Natural killer cell (primary cell): Measurements from ENCODE around the gene SOX13. TPM values are rescaled to one million over a fixed set of nuclear protein-coding genes. Genes with fewer than 3 reads are reported as not detected.

ENCODE experiments used
- ATAC-seq, 3 donors: fragments of 150-1000 bp in 2 of 3; fragments of 200-7000 bp in 1 of 3; cut with Tn5 transposase; 1 replicate in 1 of 3; 2 replicates in 2 of 3; pipeline ENCODE4 v1.10.0; 2021; ENCODE audit warnings: mild to moderate bottlenecking in 2 of 3, moderate library complexity in 2 of 3
- DNase-seq, 2 donors: peaks; one replicate each; pipeline versions ENCODE4 v3.0.0 to v3.0.0-alpha.2; 2013 to 2021; ENCODE audit warnings: mixed read lengths in 1 of 2
- H3K27ac ChIP-seq: one replicate; pipeline ENCODE4 v1.5.1; 2013; ENCODE audit warnings: mild to moderate bottlenecking, low read length
- H3K27me3 ChIP-seq: one replicate; pipeline ENCODE4 v1.6.1; 2013; ENCODE audit warnings: low read length; ENCODE audit not compliant: control insufficient read depth, insufficient read depth
- H3K36me3 ChIP-seq: one replicate; pipeline ENCODE4 v1.6.1; 2013; ENCODE audit warnings: low read length; ENCODE audit not compliant: control insufficient read depth, insufficient read depth
- H3K4me1 ChIP-seq: one replicate; pipeline ENCODE4 v1.6.1; 2013; ENCODE audit warnings: low read length; ENCODE audit not compliant: control insufficient read depth, insufficient read depth
- H3K4me3 ChIP-seq: one replicate; pipeline ENCODE4 v1.5.1; 2013; ENCODE audit warnings: low read length
- H3K9me3 ChIP-seq: one replicate; pipeline ENCODE4 v1.6.1; 2013; ENCODE audit warnings: low read length; ENCODE audit not compliant: control insufficient read depth, insufficient read depth
- H3K27ac Mint-ChIP-seq, 2 donors: one replicate each; pipeline ENCODE4 v1.8.0; 2022; ENCODE audit warnings: mild to moderate bottlenecking in 2 of 2, mixed read lengths in 2 of 2, moderate library complexity in 1 of 2
- H3K27me3 Mint-ChIP-seq, 2 donors: one replicate each; pipeline ENCODE4 v1.8.0; 2022; ENCODE audit warnings: low read depth in 2 of 2, mixed read lengths in 2 of 2
- H3K36me3 Mint-ChIP-seq: one replicate; pipeline ENCODE4 v1.8.0; 2022; ENCODE audit warnings: mixed read lengths
- H3K4me1 Mint-ChIP-seq, 2 donors: one replicate each; pipeline ENCODE4 v1.8.0; 2022; ENCODE audit warnings: mixed read lengths in 2 of 2
- H3K4me3 Mint-ChIP-seq: one replicate; pipeline ENCODE4 v1.8.0; 2022; ENCODE audit warnings: mild to moderate bottlenecking, moderate library complexity, mixed read lengths
- H3K9me3 Mint-ChIP-seq, 2 donors: one replicate each; pipeline ENCODE4 v1.8.0; 2022; ENCODE audit warnings: mixed read lengths in 2 of 2
- whole genome bisulfite sequencing: methylation state at CpG from one replicate; pipeline ENCODE4 v1.1.7; 2013; ENCODE audit warnings: missing lambda C conversion rate; ENCODE audit not compliant: insufficient coverage; 5-methylcytosine and 5-hydroxymethylcytosine counted together
- intact Hi-C: fragments of 100-400 bp; cut with micrococcal nuclease; formaldehyde crosslinking; loops from one replicate; pipeline ENCODE4 v1.14.2; 2022
- total RNA-seq, 4 donors: library from RNA; stranded (reverse); fragments of 120-200 nt in 1 of 4; gene quantifications; one replicate each; pipeline versions ENCODE4 v1.2.3 to v1.2.4, GENCODE V29; 2013 to 2022
- TF ChIP-seq, protein P1 (sequence below): fragments of 200-600 bp; IDR thresholded peaks from one replicate; pipeline ENCODE4 v1.8.0; 2022; ENCODE audit warnings: antibody characterized with exemption

Gene SOX13
- total RNA-seq, 3 donors from 2014 or later (not counting 1 experiment from before 2014, with no cell fraction given) = 27.3 to 44.7 (median 41.4) TPM

DNA sequence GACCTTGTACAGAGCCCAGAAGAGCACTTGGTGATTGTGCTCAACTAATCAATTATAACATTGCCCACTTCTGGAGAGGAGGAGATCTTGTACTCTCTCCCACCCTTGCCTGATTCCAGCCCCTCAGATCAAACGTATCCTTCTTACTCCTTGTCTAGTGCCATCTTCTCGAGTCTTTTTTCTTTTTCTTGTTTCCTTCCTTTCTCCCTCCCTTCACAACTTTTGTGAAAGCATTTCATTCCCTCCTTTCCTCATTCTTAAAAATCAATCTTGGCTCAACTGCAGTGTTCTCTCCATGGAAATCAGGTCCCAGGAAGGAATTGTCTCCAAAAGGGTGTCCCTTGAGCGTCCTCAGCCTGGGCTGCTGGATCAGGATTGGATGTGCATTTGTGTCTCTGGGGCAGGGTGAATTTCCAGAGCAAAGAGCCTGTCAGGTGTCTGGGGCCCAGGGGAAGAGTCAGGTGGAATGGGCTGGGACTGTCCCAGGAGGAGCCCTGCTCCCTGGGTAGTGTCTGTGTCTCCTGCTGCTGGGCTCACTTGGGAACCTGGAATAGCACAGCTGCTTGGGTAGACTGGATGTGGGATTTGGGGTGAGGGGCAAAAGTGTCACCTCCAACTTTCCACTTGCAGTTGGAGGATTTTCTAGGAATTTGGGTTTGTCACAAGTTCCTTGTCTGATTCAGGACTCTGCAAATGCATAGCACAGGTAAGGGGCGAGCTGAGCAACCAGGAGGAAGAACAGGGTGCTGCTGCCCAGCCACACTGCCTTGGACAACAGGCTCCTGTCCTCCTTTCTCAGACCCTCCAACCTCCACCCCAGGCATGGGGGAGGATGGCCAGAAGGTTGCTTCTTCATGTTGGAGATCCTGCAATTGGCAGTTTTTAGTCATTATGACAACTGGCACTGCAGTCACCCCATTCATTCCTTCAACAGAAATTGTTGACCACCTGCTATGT, 3.3 kb downstream of the SOX13 start:
- no peak overlapping the region for H3K4me3 ChIP-seq
- ATAC-seq = no peak
- peaks cover 0 to under 1% of the 10 kb centered on the region in 2 donors for H3K27me3 Mint-ChIP-seq
- no peak overlapping the region for H3K27ac ChIP-seq
- no peaks in the 10 kb centered on the region for H3K36me3 ChIP-seq
- H3K36me3 Mint-ChIP-seq = no peaks in the 10 kb centered on the region
- intact Hi-C loops = no loop called here
- no peaks in the 10 kb centered on the region for H3K9me3 ChIP-seq
- no peaks in the 10 kb centered on the region for H3K9me3 Mint-ChIP-seq
- WGBS = 79% methylated on average over 4 of the region's 4 CpGs
- H3K27me3 ChIP-seq = no peaks in the 10 kb centered on the region
- TF ChIP-seq, protein P1, sequence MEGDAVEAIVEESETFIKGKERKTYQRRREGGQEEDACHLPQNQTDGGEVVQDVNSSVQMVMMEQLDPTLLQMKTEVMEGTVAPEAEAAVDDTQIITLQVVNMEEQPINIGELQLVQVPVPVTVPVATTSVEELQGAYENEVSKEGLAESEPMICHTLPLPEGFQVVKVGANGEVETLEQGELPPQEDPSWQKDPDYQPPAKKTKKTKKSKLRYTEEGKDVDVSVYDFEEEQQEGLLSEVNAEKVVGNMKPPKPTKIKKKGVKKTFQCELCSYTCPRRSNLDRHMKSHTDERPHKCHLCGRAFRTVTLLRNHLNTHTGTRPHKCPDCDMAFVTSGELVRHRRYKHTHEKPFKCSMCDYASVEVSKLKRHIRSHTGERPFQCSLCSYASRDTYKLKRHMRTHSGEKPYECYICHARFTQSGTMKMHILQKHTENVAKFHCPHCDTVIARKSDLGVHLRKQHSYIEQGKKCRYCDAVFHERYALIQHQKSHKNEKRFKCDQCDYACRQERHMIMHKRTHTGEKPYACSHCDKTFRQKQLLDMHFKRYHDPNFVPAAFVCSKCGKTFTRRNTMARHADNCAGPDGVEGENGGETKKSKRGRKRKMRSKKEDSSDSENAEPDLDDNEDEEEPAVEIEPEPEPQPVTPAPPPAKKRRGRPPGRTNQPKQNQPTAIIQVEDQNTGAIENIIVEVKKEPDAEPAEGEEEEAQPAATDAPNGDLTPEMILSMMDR = no peak
- H3K4me1 ChIP-seq = peaks cover 56% of the 10 kb centered on the region
- peak overlapping the region; percentile 96 for H3K4me3 Mint-ChIP-seq
- peak overlapping the region; percentile 32 to 65 for H3K27ac Mint-ChIP-seq
- peaks cover 39 to 45% of the 10 kb centered on the region in 2 donors for H3K4me1 Mint-ChIP-seq
- DNase-seq = no peak

DNA sequence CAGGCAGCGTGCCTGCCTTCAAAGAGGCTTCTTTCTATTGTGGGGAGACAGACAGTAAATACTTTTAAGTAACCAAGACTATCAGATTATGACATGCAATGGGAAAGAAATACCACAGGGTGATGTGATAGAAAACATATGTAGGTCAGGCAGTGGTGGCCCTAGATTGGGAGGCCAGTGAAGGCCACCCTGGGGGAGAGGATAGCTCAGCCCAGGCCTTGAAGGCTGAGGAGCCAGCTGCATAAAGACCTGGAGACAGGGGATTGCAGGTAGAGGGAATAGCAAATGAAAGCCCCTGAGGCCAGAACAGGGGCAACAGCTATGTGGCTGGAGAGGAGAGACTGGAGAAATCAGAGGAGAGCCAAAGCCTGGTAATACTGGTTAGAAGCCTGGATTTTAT, 4.0 kb downstream of the SOX13 start:
- Mint-ChIP-seq H3K27me3 (no peaks in the 10 kb centered on the region), H3K4me3 (peak overlapping the region; percentile 13), H3K4me1 (peaks cover 44 to 50% of the 10 kb centered on the region in 2 donors), H3K9me3 (no peaks in the 10 kb centered on the region), H3K36me3 (no peaks in the 10 kb centered on the region), H3K27ac (peak overlapping the region; percentile 32 to 65)
- no peaks in the 10 kb centered on the region for H3K27me3 ChIP-seq
- H3K4me1 ChIP-seq = peaks cover 63% of the 10 kb centered on the region
- TF ChIP-seq, protein P1 = no peak
- H3K9me3 ChIP-seq = no peaks in the 10 kb centered on the region
- H3K4me3 ChIP-seq = no peak overlapping the region
- intact Hi-C loops = no loop called here
- H3K36me3 ChIP-seq = no peaks in the 10 kb centered on the region
- ATAC-seq (no peak), DNase-seq (no peak)
- H3K27ac ChIP-seq = no peak overlapping the region
- 100% methylated on average over 1 of the region's 1 CpG for WGBS

DNA sequence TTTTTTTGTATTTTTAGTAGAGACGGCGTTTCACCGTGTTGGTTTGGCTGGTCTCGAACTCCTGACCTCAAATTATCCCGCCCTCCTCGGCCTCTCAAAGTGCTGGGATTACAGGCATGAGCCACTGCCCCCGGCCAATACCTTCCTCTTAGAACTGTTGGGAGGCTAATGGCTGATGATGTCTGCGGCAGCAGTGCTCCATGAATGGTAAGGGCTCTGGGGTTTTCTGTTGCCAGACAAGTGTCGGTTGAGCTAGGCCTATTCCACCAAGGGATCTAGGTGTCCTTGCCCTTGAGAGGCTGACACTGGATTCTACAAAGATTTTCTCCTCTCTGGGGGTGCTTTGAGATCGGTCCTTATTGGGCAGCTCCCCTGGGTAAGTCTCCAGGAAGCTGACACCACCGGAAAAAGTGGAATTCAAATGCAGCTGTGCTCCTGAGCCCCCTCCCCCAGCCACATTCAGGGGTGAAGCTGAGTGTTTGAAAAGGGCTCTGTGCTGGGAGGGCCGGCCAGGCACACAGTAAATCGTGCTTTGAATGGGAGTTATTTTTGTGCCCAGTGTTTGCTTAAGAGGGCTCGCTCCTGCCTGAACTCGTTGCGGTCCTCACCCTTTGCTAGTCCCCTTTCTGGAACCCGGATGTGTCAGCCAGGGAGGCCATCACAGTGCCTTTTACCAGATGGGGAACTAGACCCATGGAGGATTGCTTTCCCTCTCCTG, 5.2 kb downstream of the SOX13 start:
- intact Hi-C loops = no loop called here
- TF ChIP-seq, protein P1 = no peak
- Histone ChIP-seq H3K27me3 (no peaks in the 10 kb centered on the region), H3K36me3 (no peaks in the 10 kb centered on the region), H3K4me3 (no peak overlapping the region), H3K27ac (no peak overlapping the region), H3K4me1 (peaks cover 61% of the 10 kb centered on the region), H3K9me3 (no peaks in the 10 kb centered on the region)
- Mint-ChIP-seq H3K27ac (no peak overlapping the region), H3K4me3 (no peak overlapping the region), H3K4me1 (peaks cover 52 to 53% of the 10 kb centered on the region in 2 donors), H3K27me3 (no peaks in the 10 kb centered on the region), H3K9me3 (no peaks in the 10 kb centered on the region), H3K36me3 (no peaks in the 10 kb centered on the region)
- WGBS = 77% methylated on average over 17 of the region's 17 CpGs
- ATAC-seq (no peak), DNase-seq (no peak)
